Measurements from ENCODE around the gene CD248.

The CD248 gene

GRCh38 chr11:66314186-66314501 lies 2.7 kb downstream of the CD248 start:
- Histone ChIP-seq H3K9me2 (replicated peaks; ENCODE audit: insufficient read depth, low read length) (no peaks in the 10 kb centered on the region), H3K9ac (ENCODE audit: low read length) (no peak overlapping the region), H3K27ac (ENCODE audit: low read depth, low read length) (no peak overlapping the region), H2AFZ (ENCODE audit: low read depth, low read length, severe bottlenecking) (no peak overlapping the region), H3F3A (ENCODE audit: insufficient read depth) (no peaks in the 10 kb centered on the region), H3K9me3 (ENCODE audit: insufficient read depth, low read length) (no peaks in the 10 kb centered on the region), H3K79me2 (ENCODE audit: insufficient read depth, low read length) (no peaks in the 10 kb centered on the region), H3K4me2 (ENCODE audit: low read depth, low read length, poor library complexity, severe bottlenecking) (no peak overlapping the region), H4K20me1 (ENCODE audit: low read depth, low read length) (no peaks in the 10 kb centered on the region), H3K4me3 (ENCODE audit: insufficient read depth, low read length, poor library complexity, severe bottlenecking) (no peak overlapping the region), H3K36me3 (ENCODE audit: low read length) (no peaks in the 10 kb centered on the region), H3K27me3 (ENCODE audit: low read length) (no peaks in the 10 kb centered on the region)
- TF ChIP-seq EZH2phosphoT487 (conservative IDR thresholded peaks at IDR 0.05; ENCODE audit: low read length) (no peak), CTCF (IDR thresholded peaks at IDR 0.05; ENCODE audit: insufficient read depth, low read length, poor library complexity, severe bottlenecking) (no peak)

- Histone ChIP-seq H3K27ac (ENCODE audit: low read depth, low read length) (no peak overlapping the region), H3F3A (ENCODE audit: insufficient read depth) (no peaks in the 10 kb centered on the region), H2AFZ (ENCODE audit: low read depth, low read length, severe bottlenecking) (no peak overlapping the region), H3K9me3 (ENCODE audit: insufficient read depth, low read length) (no peaks in the 10 kb centered on the region), H3K9ac (ENCODE audit: low read length) (peak overlapping the region; percentile 6; the same call in 1 of the 2 replicates), H3K27me3 (ENCODE audit: low read length) (no peaks in the 10 kb centered on the region), H3K4me2 (ENCODE audit: low read depth, low read length, poor library complexity, severe bottlenecking) (peak overlapping the region; percentile 90), H4K20me1 (ENCODE audit: low read depth, low read length) (no peaks in the 10 kb centered on the region), H3K79me2 (ENCODE audit: insufficient read depth, low read length) (no peaks in the 10 kb centered on the region), H3K4me3 (ENCODE audit: insufficient read depth, low read length, poor library complexity, severe bottlenecking) (peak overlapping the region; percentile 24), H3K36me3 (ENCODE audit: low read length) (no peaks in the 10 kb centered on the region), H3K9me2 (replicated peaks; ENCODE audit: insufficient read depth, low read length) (no peaks in the 10 kb centered on the region)
- TF ChIP-seq EZH2phosphoT487 (conservative IDR thresholded peaks at IDR 0.05; ENCODE audit: low read length) (no peak), CTCF (IDR thresholded peaks at IDR 0.05; ENCODE audit: insufficient read depth, low read length, poor library complexity, severe bottlenecking) (no peak)
These were observed 3.3 kb downstream of the CD248 start for GRCh38 chr11:66313321-66314185.

- TF ChIP-seq EZH2phosphoT487 (conservative IDR thresholded peaks at IDR 0.05; ENCODE audit: low read length) (no peak), CTCF (IDR thresholded peaks at IDR 0.05; ENCODE audit: insufficient read depth, low read length, poor library complexity, severe bottlenecking) (no peak)
- H3K9ac ChIP-seq (ENCODE audit: low read length), result peak overlapping the region; percentile 49
- peak overlapping the region; percentile 92 for H2AFZ ChIP-seq (ENCODE audit: low read depth, low read length, severe bottlenecking)
These were observed 4.1 kb downstream of the CD248 start for GRCh38 chr11:66312549-66313320.

More at GRCh38 chr11:66312549-66313320, 4.1 kb downstream of the CD248 start:
- H3K4me2 ChIP-seq (ENCODE audit: low read depth, low read length, poor library complexity, severe bottlenecking), result peak overlapping the region; percentile 90
- no peaks in the 10 kb centered on the region for H3K9me3 ChIP-seq (ENCODE audit: insufficient read depth, low read length)
- peak overlapping the region; percentile 71 for H3K27ac ChIP-seq (ENCODE audit: low read depth, low read length)
- no peaks in the 10 kb centered on the region for H3F3A ChIP-seq (ENCODE audit: insufficient read depth)
- no peaks in the 10 kb centered on the region for H3K27me3 ChIP-seq (ENCODE audit: low read length)
- H3K36me3 ChIP-seq (ENCODE audit: low read length), result no peaks in the 10 kb centered on the region
- H3K9me2 ChIP-seq (replicated peaks; ENCODE audit: insufficient read depth, low read length), result no peaks in the 10 kb centered on the region
- H4K20me1 ChIP-seq (ENCODE audit: low read depth, low read length), result no peaks in the 10 kb centered on the region
- H3K4me3 ChIP-seq (ENCODE audit: insufficient read depth, low read length, poor library complexity, severe bottlenecking), result peak overlapping the region; percentile 67
- H3K79me2 ChIP-seq (ENCODE audit: insufficient read depth, low read length), result no peaks in the 10 kb centered on the region
